ENCODE data around the gene KCNJ10.

GRCh38 chr1:160050619-160051018 lies 19.3 kb downstream of the KCNJ10 start:
- TF ChIP-seq, protein P1, sequence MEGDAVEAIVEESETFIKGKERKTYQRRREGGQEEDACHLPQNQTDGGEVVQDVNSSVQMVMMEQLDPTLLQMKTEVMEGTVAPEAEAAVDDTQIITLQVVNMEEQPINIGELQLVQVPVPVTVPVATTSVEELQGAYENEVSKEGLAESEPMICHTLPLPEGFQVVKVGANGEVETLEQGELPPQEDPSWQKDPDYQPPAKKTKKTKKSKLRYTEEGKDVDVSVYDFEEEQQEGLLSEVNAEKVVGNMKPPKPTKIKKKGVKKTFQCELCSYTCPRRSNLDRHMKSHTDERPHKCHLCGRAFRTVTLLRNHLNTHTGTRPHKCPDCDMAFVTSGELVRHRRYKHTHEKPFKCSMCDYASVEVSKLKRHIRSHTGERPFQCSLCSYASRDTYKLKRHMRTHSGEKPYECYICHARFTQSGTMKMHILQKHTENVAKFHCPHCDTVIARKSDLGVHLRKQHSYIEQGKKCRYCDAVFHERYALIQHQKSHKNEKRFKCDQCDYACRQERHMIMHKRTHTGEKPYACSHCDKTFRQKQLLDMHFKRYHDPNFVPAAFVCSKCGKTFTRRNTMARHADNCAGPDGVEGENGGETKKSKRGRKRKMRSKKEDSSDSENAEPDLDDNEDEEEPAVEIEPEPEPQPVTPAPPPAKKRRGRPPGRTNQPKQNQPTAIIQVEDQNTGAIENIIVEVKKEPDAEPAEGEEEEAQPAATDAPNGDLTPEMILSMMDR (IDR thresholded peaks at IDR 0.05; ENCODE audit: borderline replicate concordance, extremely low read depth, low read length, poor library complexity, severe bottlenecking) = no peak
- no peak for TF ChIP-seq EZH2 (IDR thresholded peaks at IDR 0.05; ENCODE audit: borderline replicate concordance, low read depth, low read length, severe bottlenecking)
